IPS DF 4.7 (cell line): Measurements from ENCODE around the gene XIRP2.
"Not testable (repeated sequence)": the region's sequence is repeated elsewhere in the genome, so short reads cannot be mapped to it uniquely, and the experiment has no call there.

Experiments used
- DNase-seq: peaks from one replicate; pipeline ENCODE4 v3.0.0-alpha.2; 2013; ENCODE audit warnings: low spot score; ENCODE audit errors: extremely low read depth

The XIRP2 gene

DNA sequence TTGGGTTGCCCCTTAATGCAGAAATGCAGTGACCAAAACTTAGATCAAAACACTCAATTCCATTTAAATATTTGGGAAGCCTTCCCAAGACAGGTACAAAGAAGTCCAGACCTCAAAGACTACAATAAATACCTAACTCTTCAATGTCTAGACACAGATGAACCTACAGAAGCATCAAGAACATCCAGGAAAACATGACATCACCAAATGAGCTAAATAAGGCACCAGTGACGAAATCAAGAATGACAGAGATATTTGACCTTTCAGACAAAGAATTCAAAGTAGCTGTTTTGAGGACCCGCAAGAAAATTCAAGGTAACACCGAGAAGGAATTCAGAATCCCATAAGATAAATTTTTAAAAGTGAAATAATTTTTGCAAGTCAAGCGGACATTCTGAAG, 140.2 kb downstream of the XIRP2 start:
- DNase-seq: no peak

DNA sequence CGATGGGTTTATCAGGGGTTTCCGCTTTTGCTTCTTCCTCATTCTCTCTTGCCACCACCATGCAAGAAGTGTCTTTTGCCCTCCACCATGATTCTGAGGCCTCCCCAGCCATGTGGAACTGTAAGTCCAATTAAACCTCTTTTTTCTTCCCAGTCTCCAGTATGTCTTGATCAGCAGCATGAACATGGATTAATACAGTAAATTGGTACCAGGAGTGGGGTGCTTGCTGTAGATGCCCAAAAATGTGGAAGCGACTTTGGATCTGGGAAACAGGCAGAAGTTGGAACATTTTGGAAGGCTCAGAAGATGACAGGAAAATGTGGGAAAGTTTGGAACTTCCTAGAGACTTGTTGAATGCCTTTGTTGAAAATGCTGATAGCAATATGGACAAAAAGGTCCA, 146.7 kb downstream of the XIRP2 start:
- DNase-seq: not testable (repeated sequence)

DNA sequence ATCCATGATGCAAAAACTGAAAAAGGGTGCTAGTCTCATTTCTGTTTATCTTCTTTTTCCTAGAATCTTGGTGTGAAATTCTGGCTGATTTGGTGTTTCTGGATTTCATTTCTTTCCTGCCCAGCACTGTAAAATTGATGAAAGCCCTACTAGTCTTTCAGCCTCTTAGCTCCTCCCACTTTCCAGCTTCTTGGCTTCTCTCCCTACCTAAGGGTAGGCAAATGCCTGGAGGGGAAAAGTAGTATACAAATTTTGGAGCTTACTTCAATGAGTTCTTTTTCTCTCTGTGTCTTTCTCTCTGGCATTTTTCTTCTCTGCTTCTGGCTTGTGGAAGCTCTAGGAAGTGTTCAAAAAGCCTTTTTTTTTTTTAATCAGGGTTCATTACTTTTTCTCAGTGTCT, 160.5 kb downstream of the XIRP2 start:
- DNase-seq: peak; percentile 19

DNA sequence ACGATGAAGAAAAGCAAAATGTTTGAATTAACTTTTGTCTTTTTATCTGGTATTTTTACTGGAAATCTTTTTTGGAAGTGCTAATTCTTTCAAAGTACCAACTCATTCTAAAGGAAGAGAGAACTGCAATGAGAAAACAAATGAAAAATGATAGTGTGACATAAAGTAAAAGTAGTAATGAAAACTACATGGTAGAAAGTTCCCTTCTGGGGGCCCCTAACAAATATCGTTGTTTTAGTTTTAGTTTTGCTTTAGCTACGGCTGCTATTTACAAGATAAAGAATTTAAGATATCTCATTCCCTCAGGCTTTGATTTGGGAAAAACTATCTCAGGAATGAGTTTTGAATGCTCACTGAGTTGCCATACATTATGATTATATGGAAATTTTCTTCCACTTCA, 161.4 kb downstream of the XIRP2 start:
- DNase-seq: no peak

DNA sequence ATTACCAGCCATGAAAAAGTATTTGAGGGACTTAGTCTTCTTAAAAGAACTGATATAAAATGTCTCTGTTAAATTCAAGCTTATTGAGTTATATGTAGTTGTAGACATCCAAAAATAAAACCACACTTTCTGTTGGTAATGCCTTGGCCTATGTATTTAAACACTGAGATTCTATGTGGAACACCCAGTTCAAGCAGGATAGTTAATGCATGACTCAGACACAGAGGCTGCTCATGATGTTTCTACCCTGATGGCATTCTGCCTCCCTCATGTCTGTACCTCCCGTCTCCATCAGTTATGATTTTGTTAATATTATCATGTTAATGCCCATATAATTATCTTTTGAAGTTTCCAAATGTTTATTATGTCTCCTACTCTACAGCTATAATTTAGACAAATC, 164.5 kb downstream of the XIRP2 start:
- no peak for DNase-seq

DNA sequence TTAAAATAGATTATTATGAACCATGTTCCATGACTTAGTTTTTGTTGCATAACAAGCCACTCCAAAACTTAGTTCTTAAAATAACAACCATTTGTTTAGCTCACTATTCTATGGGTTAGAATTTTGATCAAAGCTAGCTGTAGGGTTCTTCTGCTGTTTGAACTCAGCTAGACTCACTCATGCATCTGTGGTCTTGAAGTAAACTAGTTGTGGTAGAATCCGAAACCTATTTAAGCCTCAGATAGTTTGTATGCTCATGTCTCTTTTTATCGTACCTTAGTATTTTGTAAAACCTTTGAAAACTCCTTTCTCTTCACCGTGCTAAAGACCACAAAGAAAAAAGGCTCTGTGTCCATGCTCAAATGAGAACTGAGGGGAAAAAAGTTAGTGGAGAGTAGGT, 166.6 kb downstream of the XIRP2 start:
- no peak for DNase-seq

DNA sequence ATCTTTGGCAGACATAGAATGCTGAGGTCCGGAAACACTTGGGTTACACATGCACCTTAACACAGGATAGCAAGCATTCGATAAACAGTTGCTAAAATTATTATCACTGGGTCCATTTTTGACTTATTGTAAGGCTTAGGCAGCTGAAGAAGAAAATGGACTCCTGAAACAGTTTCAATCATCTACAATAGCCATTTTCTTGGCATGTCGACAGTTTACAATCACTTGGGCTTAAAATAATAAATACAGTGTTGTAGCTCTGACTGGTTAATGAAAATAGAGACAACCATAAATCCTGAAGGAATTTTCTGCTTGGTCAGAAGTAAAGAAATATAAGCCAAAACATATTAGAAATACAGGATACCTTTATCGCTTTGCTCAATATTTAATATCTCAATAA, 169.2 kb downstream of the XIRP2 start:
- DNase-seq: no peak

DNA sequence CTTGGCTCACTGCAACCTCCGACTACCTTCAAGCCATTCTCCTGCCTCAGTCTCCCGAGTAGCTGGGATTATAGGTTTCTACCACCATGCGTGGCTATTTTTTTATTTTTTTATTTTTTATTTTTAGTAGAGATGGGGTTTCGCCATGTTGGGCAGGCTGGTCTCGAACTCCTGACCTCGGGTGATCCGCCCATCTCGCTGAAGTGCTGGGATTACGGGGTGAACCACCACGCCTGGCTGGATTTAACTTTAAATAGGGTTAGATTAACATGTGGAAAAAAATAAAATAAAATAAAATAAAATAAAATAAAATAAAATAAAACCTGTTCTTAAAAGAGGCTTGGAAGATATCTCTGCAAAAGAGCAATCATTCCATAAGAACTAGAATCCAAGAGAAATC, 170.9 kb downstream of the XIRP2 start:
- DNase-seq: no peak

DNA sequence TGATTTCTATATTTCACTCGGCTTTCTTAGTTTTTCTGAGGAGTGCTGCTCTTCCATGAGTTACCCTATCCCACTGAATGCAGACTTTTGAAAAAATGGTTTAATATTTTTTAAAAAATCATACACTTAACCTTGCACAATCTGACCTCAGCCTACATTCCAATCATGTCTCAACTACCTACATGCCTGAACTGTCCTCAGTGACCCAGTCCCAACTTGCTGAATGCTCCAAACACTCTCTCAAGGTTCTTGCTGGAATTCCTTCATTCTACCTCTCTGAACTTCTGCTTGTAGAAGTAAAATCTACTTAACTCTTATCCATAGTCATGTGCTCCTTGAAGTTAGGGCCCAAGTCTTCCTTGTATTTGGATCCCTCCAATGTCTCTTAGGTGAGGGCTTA, 181.6 kb downstream of the XIRP2 start:
- DNase-seq: no peak

DNA sequence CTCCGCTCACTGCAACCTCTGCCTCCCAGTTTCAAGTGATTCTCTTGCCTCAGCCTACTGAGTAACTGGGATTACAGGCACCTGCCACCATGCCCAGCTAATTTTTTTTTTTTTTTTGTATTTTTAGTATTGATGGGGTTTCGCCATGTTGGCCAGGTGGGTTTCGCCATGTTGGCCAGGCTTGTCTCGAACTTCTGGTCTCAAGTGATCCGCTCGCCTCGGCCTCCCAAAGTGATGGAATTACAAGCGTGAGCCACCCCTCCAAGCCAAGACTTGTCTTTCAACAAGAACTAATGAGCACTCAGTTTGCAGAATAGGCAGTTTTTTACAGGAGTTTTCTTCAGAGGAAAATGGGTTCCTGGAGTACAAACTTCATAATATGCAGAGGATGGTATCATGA, 187.4 kb downstream of the XIRP2 start:
- DNase-seq: not testable (repeated sequence)

DNA sequence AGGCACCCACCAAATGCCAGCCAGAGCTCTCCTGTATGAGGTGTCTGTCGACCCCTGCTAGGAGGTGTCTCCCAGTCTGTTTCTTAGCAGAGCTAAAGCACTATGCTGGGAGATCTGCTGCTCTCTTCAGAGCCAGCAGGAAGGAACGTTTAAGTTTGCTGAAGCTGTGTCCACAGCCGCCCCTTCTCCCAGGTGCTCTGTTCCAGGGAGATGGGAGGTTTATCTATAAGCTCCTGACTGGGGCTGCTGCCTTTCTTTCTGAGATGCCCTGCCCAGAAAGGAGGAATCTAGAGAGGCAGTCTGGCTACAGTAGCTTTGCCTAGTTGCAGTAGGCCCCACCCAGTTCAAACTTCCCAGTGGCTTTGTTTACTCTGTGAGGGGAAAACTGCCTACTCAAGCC, 210.7 kb downstream of the XIRP2 start:
- DNase-seq: not testable (repeated sequence)

DNA sequence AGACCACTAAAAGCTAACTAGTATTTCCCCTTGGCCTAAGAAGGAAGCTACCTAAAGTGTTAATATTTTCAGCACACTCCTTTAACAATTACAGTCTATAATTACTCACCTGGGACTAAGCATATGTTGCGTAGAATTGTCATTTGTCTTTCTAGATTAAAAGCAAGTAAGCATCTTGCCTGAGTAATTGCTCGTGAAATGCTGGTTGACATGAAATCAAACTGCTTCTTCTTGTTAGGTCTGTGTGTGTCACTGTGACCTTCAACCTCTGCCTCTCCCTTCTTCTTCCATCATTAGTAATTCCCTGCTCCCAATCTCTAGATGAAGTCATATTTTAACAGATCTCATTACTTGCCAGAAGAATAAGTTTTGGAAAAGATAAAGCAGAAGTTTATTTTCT, 212.2 kb downstream of the XIRP2 start:
- no peak for DNase-seq

DNA sequence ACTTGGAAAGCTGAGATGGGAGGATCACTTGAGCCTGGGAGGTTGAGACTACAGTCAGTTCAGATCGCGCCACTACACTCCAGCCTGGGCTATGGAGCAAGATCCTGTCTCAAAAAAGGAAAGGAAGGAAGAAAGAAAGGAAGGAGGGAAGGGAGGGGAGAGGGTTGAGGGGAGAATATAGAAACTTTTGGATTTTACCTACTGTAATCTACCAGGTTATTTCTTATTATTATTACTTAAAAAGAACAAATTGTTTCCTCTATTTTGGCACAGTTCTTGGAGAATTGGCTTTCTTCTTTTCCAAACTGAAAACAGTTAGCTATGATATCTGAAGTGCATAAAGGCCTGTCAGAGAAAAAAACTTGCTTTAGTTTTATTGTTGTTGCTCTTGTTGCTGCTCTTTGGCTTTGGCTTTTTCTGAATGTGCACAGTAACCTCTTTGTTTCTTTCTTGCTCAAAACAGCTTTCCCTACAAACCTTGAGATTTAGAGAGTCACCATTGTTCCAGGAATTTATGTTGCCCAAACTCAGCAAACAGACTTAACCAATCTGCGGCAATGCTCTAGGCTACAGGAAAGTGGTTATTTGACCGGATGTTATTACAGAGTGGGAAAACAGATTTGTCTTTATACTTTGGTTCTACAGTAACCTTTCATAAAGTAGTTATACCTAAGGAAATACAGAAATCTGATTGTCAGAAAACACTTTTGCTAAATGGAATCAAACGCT, 214.9 kb downstream of the XIRP2 start:
- no peak for DNase-seq

DNA sequence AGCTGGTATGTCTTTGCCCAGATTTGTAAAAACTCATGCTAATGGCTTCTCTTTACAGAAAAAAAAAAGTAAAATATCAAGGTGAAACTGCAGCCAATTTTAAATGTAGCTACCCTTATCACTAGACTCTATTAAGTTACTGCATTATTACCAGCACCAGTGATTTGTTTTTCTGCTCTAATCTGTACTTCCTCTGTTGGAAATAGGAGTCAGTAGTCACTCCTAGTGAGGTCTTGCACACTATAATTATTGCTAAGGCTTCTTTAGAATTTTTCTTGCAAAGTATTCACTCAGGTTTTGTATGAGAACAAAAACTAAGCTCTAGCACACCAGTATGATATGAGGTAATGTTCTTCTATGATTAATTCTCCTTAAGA, 215.5 kb downstream of the XIRP2 start:
- DNase-seq: no peak

DNA sequence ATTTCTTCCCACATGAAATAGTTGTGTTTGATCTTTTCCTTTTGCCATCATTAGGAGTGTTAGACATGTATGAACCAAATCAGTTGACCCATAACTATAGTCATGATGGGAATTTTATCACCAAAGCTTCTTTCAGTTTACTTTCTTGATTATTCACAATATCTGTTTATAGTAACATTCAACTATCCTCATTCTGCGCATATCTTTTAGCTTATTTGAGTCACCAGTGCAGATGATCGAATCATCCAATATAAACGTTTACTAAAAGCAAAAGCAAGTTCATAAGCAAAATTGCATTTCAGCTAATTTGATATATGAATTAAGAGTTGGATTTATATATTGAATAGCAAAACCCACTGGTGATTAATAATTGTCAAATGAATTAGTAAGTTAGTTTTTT, 216.4 kb downstream of the XIRP2 start:
- DNase-seq: no peak

DNA sequence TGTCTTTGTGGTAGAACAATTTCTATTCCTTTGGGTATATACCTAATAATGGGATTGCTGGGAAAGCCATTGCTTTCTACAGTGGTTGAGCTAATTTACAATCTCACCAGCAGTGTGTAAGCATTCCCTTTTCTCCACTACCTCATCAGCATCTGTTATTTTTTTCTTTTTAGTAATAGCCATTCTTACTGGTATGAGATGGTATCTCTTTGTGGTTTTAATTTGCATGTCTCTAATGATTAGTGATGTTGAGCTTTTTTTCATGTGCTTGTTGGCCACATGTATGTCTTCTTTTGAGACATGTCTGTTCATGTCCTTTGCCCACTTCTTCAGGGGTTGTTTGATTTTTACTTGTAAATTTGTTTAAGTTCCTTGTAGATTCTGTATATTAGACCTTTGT, 221.4 kb downstream of the XIRP2 start:
- not testable (repeated sequence) for DNase-seq

DNA sequence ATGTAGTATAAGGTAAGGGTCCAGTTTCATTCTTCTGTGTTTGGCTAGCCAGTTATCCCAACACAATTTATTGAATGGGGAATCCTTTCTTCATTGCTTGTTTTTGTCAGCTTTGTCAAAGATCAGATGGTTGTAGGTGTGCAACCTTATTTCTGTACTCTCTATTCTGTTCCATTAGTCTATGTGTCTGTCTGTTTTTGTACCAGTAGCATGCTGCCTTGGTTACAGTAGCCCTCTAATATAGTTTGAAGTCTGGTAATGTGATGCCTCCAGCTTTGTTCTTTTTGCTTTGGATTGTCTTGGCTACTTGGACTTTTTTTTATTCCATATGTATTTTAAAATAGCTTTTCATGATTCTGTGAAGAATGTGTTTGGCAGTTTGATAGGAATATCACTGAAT, 222.1 kb downstream of the XIRP2 start:
- DNase-seq: no peak

DNA sequence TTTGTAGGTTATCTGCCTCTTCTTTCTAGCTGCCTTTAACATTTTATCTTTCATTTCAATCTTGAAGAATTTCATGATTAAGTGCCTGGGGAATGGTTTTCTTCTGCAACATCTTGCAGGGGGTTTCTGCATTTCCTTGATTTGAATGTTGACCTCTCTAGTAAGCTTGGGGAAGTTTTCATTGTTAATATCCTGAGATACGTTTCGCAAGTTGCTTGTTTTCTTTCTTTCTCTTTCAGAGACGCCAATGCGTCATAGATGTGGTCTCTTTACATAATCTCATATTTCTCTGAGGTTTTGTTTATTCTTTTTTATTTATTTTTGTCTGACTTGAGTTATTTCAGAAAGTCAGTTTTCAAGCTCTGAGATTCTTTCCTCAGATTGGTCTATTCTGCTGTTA, 225.7 kb downstream of the XIRP2 start:
- DNase-seq: no peak

DNA sequence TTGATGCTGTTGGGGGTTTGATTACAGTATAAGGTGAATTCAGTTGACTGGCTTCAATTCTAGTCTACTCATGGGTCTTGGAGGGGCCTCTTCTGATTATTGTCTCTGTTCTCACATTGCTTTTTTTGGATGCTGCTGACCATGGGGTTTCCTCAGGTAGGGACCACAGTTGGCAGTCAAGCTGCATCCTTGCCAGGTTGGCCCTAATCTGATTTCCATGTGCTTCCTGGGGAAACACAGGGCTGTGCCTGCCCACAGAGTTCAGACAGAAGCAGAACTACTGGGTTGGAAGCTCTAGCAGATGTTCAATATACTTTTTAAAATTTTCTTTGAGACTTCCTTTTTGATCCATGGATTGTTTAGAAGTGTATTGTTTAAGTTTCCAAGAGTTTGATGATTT, 227.3 kb downstream of the XIRP2 start:
- DNase-seq: no peak

DNA sequence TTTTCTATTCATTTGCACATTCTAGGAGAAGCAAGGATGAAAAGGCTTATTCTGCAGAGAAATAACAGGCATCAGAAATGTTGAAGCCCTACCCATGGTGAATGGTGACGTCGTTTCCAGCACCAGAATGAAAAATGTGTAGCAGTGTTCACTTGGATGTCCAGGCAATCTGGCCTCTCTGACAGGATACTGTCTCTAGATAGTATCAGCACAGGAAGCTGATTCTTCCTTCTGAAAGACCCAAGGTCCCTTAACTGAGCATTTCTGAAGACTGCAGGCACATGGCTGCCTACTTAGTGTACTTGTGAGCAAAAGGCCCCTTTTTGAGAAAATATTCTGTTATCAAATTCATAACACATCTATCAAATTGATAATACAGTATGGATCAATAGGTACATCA, 234.1 kb downstream of the XIRP2 start:
- no peak for DNase-seq

DNA sequence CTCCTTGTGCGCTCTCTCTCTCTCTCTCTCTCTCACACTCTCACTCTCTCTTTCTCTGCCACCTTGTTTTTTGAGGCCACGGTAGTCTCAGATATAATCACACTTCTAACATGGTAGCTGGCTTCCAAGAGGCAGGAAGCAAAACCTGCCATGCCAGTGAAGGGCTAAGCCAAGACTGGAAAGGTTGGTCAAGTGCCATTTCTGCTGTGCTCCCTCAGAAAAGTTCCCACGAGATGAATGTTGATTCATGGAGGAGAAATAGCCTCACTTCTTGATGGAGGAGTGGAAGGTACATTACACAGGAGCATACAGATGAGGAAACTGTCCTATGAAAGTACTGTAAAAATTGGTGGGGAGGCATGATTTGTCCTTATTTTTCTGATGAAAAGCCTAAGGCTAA, 237.9 kb downstream of the XIRP2 start:
- DNase-seq: no peak

DNA sequence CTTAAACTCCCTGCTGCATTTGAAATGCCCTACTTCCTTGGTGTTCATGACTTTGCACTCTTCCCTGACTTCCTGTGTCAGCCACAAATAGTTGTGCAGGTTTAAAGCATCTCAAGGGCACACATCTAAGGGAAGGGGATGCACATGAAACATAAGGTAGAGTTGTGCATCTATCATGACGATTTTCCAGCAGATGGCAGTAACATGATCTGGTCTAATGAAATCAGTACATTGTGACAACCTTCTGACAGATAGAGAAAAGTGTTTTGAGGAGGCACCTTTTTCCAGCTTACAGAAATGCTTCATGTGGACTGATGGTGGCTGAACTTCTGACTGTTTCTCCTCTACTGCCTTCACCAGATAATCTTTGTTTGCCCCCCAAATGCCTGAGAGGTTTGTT, 238.9 kb downstream of the XIRP2 start:
- no peak for DNase-seq

DNA sequence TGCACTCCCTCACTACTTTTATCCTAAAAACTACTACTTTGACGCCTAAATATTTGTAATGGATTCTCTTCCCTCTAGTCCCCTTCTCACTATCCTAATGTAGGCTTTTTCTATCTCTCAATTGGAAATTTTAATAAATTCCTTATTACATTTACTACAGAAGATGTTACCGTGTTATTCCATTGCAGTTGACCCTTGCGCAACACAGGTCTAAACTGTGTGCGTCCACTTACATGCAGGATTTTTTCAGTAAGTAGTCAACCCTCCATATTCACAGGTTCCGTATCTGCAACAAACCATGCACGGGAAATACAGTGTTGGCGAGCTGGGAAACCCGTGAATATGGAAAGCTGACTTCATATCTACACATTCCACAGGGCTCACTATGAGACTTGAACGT, 239.8 kb downstream of the XIRP2 start:
- DNase-seq: no peak

DNA sequence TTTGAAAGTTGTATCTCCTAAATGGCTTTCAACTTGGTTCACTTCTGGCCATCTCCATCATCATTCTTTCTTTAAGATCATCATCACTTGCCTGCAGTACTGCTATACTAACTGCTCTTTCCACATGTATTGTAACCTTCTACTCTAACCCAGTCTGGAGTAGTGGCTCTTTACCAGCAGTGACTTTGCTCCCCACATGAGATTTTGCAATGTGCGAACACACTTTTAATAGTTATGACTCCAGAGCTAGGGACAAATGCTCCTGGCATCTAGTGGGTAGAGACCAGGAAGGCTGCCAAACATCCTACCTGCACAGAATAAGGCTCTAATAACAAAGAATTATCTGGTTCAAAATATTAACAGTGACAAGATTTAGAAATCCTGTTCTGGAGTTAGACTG, 243.8 kb downstream of the XIRP2 start:
- no peak for DNase-seq
